NCI-H1417 treated with DMSO at 0.1 percent for 48 hours (cell line): ENCODE results near the gene PCDHA4.
"Not testable (repeated sequence)": the region's sequence is repeated elsewhere in the genome, so short reads cannot be mapped to it uniquely, and the experiment has no call there.

Source experiments
- DNase-seq: peaks from one replicate; lab custom pipeline; 2025; lab: John Stamatoyannopoulos, UW

Gene PCDHA4

GRCh38 chr5:140806834-140807775, at the start of gene PCDHA4:
PCDHA4 (plus strand) TSS chr5:140807068.
- no peak for DNase-seq

GRCh38 chr5:140764177-140764973, 42.5 kb upstream of the PCDHA4 start:
- no peak for DNase-seq

- DNase-seq: no peak
Observed at GRCh38 chr5:140767444-140767843, 39.4 kb upstream of the PCDHA4 start.

- DNase-seq: no peak
Observed at GRCh38 chr5:140780512-140780911, 26.4 kb upstream of the PCDHA4 start.

GRCh38 chr5:140785905-140786686, 20.8 kb upstream of the PCDHA4 start, which contains the start of gene PCDHA1:
PCDHA1 (plus strand) TSS chr5:140786140.
- no peak for DNase-seq

- DNase-seq: not testable (repeated sequence)
Observed at GRCh38 chr5:140787422-140787821, 19.4 kb upstream of the PCDHA4 start.

- DNase-seq: not testable (repeated sequence)
Observed at GRCh38 chr5:140787849-140788504, 18.9 kb upstream of the PCDHA4 start.

GRCh38 chr5:140791089-140791488, 15.8 kb upstream of the PCDHA4 start:
- no peak for DNase-seq

- no peak for DNase-seq
Observed at GRCh38 chr5:140794595-140795258, 12.1 kb upstream of the PCDHA4 start, which contains the start of gene PCDHA2. PCDHA2 (plus strand) TSS chr5:140794852.

GRCh38 chr5:140795259-140795641, 11.6 kb upstream of the PCDHA4 start:
- DNase-seq: no peak

GRCh38 chr5:140796072-140796717, 10.7 kb upstream of the PCDHA4 start:
- DNase-seq: not testable (repeated sequence)

GRCh38 chr5:140796718-140797095, 10.2 kb upstream of the PCDHA4 start:
- no peak for DNase-seq

GRCh38 chr5:140800816-140801493, 5.9 kb upstream of the PCDHA4 start, which contains the start of gene PCDHA3:
PCDHA3 (plus strand) TSS chr5:140801057.
- DNase-seq: no peak

- DNase-seq: no peak
Observed at GRCh38 chr5:140801494-140801841, 5.4 kb upstream of the PCDHA4 start.

GRCh38 chr5:140802381-140802780, 4.5 kb upstream of the PCDHA4 start:
- not testable (repeated sequence) for DNase-seq

GRCh38 chr5:140802781-140803271, 4.0 kb upstream of the PCDHA4 start:
- no peak for DNase-seq

- DNase-seq: not testable (repeated sequence)
Observed at GRCh38 chr5:140808241-140808888, 1.5 kb downstream of the PCDHA4 start.

GRCh38 chr5:140808889-140809291, 2.0 kb downstream of the PCDHA4 start:
- no peak for DNase-seq
